NCI-H2107 (cell line): ENCODE data around the gene GPATCH4.
A peak's percentile ranks its signal among the peaks of the same experiment; 100 is the strongest.
"Not testable (repeated sequence)": the region's sequence is repeated elsewhere in the genome, so short reads cannot be mapped to it uniquely, and the experiment has no call there.

Experiments used
- DNase-seq: peaks from one replicate; lab custom pipeline; 2025; lab: John Stamatoyannopoulos, UW

The GPATCH4 gene

GRCh38 chr1:156595016-156595415, 6.3 kb downstream of the GPATCH4 start:
- DNase-seq = no peak

- no peak for DNase-seq
These were observed 7.1 kb downstream of the GPATCH4 start for GRCh38 chr1:156594190-156594589.

GRCh38 chr1:156593661-156593989, 7.7 kb downstream of the GPATCH4 start:
- no peak for DNase-seq

- DNase-seq = no peak
These were observed 8.2 kb downstream of the GPATCH4 start for GRCh38 chr1:156592910-156593660.

- no peak for DNase-seq
These were observed 8.9 kb downstream of the GPATCH4 start for GRCh38 chr1:156592158-156592909.

- DNase-seq = peak; percentile 33
These were observed 9.7 kb downstream of the GPATCH4 start, which contains the start of gene NAXE for GRCh38 chr1:156591432-156592157. NAXE (plus strand) TSS chr1:156591776; CDS start chr1:156591805, 29 bp downstream.

GRCh38 chr1:156591181-156591431, 10.2 kb downstream of the GPATCH4 start:
- no peak for DNase-seq

GRCh38 chr1:156590326-156591180, 10.7 kb downstream of the GPATCH4 start:
- DNase-seq = no peak

GRCh38 chr1:156589546-156589945, 11.7 kb downstream of the GPATCH4 start:
- DNase-seq = no peak

GRCh38 chr1:156587927-156588326, 13.4 kb downstream of the GPATCH4 start:
- DNase-seq = not testable (repeated sequence)

GRCh38 chr1:156586892-156587477, 14.3 kb downstream of the GPATCH4 start:
- DNase-seq = no peak

- DNase-seq = no peak
These were observed 15.0 kb downstream of the GPATCH4 start for GRCh38 chr1:156586323-156586722.

GRCh38 chr1:156584813-156585212, 16.5 kb downstream of the GPATCH4 start:
- no peak for DNase-seq

- peak; percentile 49 for DNase-seq
These were observed 17.3 kb downstream of the GPATCH4 start for GRCh38 chr1:156583821-156584622.

GRCh38 chr1:156582388-156583017, 18.8 kb downstream of the GPATCH4 start:
- no peak for DNase-seq

- DNase-seq = no peak
These were observed 19.5 kb downstream of the GPATCH4 start for GRCh38 chr1:156581661-156582387.

- DNase-seq = no peak
These were observed 21.8 kb downstream of the GPATCH4 start, which contains the start of gene TTC24 for GRCh38 chr1:156579472-156579871. TTC24 (plus strand) TSS chr1:156579723; CDS start chr1:156581365, 1,642 bp downstream.

- no peak for DNase-seq
These were observed 23.2 kb downstream of the GPATCH4 start for GRCh38 chr1:156578055-156578454.

GRCh38 chr1:156577550-156577949, 23.7 kb downstream of the GPATCH4 start:
- DNase-seq = no peak
